GM04503 (cell line): ENCODE results near the gene PRDX6.
"Not testable (repeated sequence)": the region's sequence is repeated elsewhere in the genome, so short reads cannot be mapped to it uniquely, and the experiment has no call there.

Experiments
- DNase-seq: peaks from one replicate; pipeline ENCODE4 v3.0.0-alpha.2; 2012; ENCODE audit warnings: low read depth

The PRDX6 gene

DNA sequence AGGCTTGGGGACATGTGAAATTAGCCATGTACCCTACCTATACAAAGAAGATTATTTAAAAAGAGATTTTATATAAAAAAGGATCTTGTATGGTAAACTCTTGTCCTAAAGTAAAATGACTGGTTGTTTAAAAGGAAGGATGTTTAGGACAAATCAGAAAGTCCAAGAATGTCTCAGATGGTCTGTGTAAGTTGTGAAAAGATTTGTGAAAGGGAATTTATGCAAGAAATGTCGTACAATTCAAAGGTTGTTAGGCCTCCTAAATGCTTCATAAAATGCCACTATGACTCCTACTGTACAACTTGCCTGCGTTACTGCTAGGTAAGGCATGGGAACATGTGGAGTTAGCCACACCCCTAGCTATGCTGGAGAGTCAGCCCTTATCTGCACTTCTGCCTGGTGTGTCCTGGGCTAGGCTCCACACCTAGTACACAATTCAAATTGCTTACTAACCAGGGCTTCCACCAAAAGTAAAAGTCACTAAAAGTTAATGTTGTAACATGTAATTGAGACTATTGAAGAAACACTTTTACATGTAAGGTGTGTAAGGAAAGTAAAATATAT lies 19.7 kb downstream of the PRDX6 start:
- DNase-seq, result no peak

- no peak for DNase-seq
These were observed 22.6 kb downstream of the PRDX6 start for GRCh38 chr1:173499729-173500128.

GRCh38 chr1:173502104-173502503 lies 25.0 kb downstream of the PRDX6 start:
- no peak for DNase-seq

DNA sequence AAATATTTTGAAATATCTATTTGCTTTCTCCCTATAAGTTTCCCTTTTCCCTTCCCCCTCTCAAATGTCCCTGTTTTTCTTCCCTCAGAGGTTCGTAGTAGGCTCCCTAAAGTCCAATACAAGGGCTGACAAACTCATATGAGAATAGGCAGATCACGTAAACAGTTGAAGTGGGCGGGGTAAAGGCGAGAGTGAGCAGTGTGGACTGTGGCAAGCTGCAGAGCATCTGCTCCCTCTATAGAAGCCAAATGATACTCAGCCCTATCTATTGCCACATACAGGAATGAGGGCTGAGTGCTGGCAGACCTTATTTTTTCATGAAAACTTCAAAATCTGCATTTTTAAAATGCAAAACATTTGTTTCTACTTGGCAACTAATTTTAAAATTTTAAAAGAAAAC lies 26.3 kb downstream of the PRDX6 start:
- DNase-seq, result no peak

GRCh38 chr1:173504268-173504667 lies 27.1 kb downstream of the PRDX6 start:
- DNase-seq, result no peak

- no peak for DNase-seq
These were observed 28.3 kb downstream of the PRDX6 start for GRCh38 chr1:173505391-173505790.

- no peak for DNase-seq
These were observed 29.3 kb downstream of the PRDX6 start for GRCh38 chr1:173506437-173506836.

DNA sequence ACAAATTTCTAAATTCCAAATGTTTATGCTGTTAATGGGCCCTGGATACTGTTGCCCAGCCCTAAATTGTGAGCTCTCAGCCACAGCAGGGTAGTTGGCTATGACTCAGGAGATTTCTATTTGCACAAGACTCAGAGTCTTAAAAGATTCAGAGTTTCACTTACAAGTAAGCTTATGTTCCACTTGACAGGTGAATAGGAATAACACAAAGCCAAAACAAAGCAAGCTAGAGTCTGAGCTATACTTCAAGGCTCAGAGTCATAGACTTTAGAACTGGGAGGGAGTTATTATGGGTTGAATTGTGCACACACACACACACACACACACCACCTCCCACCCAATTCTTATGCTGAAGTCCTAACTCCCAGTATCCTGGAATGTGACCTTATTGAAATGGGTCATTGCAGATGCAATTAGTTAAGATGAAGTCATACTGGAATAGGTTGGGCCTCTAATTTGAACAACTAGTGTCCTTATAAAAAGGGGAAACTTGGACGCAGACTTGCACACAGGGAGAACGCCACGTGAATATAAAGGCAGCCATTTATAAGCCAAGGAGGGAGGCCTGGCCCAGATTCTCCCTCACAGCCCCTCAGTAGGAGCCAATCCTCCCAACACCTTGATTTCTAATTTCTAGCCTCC lies 30.2 kb downstream of the PRDX6 start:
- peak; percentile 46 for DNase-seq

DNA sequence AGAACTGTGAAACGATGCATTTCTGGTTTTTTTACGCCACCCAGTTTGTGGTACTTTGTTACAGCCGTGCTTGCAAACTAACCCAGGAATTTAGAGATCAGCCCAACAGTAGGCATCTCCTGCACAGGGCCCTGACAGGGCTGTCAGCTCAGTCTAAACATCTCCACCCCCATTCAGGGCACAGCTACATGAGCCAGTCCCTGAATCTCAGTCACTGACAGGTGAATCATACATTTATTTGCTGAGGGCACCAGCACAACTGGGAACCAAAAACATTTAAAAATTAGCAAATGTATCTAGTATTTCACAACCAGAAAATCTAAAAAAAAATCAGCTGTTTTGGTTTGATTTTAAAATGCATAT lies 30.7 kb downstream of the PRDX6 start:
- DNase-seq, result no peak

DNA sequence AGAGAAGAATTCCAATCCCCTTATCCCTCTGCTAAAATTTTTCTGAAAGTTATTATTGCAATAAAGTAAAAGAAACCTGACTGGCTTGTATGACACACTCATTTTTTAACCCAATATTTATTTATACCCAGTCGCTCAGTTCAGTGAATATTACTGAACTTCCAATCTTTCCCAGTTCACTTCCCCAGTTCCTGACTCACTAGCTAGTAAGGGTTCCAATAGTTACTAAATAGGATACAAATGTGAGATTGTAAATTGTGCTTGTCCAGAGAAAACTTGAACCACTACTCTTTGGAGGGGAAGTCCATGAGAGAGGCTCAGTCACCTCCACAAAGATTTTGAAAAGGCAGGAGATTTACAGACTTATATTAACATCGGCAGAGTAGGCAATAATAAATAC lies 31.4 kb downstream of the PRDX6 start:
- no peak for DNase-seq

GRCh38 chr1:173509797-173510196 lies 32.7 kb downstream of the PRDX6 start:
- DNase-seq, result no peak

DNA sequence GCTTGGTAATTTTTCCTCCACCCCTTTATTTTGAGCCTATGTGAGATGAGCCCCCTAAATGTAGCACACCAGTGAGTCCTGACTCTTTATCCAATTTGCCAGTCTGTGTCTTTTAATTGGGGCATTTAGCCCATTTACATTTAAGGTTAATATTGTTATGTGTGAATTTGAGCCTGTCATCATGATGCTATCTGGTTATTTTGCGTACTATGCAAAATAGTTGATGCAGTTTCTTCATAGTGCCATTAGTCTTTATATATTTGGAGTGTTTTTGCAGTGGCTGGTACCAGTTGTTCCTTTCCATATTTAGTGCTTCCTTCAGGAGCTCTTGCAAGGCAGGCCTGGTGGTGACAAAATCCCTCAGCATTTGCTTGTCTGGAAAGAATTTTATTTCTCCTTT lies 37.4 kb downstream of the PRDX6 start:
- not testable (repeated sequence) for DNase-seq

DNA sequence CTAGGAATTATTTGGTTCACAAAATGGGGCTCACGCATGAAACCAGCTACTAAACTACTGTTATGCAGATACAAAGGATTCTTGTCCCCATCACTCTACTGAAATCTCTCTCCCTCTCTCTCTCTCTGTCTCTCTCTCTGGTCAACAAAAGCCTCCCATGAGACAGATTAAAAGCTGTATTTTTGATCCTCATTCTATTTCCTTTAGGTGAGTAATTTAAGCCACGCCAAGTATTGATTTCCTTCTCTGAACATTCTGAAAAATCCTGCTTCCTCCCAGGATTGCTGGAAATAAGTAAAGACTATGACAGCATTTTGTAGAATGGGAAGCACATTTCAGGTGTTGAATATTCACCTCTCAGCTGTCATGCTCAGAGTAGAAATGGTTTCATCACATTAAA lies 43.7 kb downstream of the PRDX6 start:
- DNase-seq, result no peak

DNA sequence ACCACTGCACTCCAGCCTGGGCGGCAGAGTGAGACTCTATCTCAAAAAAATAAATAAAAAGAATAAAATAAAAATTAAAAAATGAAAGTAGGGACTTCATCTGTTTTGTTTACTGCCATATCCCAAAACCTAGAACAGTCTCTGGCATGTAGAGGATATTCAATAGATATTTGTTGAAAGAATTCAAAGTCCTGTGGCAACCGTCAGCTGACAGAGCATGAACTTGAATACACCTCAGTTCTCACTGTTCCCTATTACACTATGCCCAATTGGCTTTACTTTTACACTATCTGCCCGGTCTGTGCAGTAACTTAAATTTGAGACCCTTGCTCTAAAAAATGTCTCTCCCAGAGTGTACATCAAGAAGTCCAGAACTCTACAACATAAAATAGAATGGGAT lies 46.2 kb downstream of the PRDX6 start:
- no peak for DNase-seq

- DNase-seq, result no peak
These were observed 48.8 kb downstream of the PRDX6 start for GRCh38 chr1:173525926-173526325.

DNA sequence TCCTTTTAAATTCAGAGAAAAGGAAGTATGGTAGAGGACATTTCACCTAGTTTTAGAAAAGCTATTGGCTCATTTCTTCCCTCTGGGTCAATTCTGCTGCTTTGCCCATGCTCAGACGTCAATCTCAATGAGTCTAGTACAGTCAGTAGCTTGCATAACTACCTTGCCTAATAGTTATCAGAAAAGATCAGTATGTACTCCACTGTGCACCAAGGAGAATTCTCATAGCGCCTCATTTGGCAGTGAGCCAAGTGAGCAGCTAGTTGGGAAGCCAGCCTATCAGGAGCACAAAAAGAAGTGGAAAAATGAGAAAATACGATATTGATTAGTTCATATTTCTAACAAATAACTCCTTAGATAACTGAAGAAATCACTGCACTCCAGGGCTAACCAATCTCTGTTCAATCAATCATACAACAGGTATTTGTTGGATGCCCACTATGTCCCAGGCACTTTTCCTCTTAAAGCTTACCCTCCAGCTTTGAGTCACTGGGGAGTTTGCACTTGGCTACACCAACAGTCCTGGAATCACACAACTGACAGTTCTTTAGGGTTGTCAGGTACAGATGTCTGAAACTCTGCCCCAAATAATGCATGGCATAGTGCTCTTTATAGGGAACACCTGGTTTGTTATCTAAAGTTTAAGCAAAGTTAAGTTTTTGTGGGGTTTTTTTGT lies 50.2 kb downstream of the PRDX6 start:
- DNase-seq, result no peak

DNA sequence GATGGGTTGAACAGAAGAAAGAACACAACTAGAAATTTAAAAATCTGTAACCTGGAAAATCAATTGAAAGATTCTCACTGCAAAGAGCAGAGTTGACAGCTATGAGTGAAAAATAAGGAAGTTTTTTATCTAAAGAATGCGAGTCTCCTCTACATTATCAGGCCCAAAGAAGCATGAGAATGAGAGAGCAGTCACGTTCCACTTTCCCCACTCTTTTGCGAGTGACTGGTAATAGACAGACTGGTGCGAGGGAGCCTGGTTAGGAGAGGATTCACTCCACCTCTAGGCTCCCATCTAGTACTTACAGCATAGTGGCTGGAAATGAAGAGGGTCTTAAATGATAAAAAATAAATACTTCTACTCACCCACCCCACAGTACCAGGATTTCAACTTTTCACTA lies 52.0 kb downstream of the PRDX6 start:
- DNase-seq, result no peak

DNA sequence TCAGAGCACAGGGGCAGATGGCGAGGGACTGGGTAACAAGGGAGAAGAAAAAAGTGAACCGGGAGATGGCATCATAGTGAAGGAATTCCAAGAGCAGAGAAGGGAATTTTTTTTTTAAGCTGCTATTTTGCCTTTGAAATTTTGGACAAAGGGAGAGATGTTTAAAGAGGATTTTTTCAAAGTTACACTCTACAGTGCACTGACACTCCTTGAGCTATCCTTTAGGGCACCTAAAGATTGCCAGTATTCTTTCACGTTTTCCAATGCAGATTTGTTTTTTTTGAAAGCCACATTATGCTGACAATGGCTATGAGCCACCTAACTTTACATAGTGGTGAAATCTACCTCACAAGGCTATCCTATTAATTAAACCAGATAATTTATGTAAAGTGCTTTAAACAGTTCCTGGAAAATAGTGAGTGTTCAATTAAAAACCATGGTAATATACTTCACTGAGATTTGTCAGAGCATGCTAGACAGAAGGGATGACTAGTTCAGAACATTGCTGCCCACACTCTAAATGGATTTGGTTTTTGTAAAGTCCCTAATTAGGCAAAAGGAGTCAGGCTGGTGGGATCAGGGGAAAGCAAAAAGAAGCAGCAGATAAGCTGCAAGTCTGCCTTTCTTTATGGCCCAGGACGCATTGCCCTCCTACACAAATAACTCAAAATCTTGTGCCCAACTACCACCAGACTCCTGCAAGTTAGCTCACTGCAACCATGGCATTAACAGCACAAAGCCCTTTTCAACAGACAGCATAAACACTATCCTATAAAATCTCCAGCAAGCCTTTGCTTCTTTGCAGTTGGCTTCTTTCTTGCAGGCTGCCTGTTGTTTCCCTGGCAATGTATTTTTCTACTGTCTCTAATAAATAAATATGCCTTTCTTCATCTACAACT lies 53.9 kb downstream of the PRDX6 start:
- DNase-seq, result no peak

- DNase-seq, result no peak
These were observed 55.1 kb downstream of the PRDX6 start for GRCh38 chr1:173532237-173532636.

GRCh38 chr1:173536223-173536622 lies 59.1 kb downstream of the PRDX6 start:
- no peak for DNase-seq
